ENCODE measurements around the gene NUDT17. TPM values are rescaled to one million over a fixed set of nuclear protein-coding genes. Genes with fewer than 3 reads are reported as not detected.

The NUDT17 gene
- total and polyA plus RNA-seq, 4 experiments from 2014 or later = 3.0 to 5.6 (median 3.4) TPM

DNA sequence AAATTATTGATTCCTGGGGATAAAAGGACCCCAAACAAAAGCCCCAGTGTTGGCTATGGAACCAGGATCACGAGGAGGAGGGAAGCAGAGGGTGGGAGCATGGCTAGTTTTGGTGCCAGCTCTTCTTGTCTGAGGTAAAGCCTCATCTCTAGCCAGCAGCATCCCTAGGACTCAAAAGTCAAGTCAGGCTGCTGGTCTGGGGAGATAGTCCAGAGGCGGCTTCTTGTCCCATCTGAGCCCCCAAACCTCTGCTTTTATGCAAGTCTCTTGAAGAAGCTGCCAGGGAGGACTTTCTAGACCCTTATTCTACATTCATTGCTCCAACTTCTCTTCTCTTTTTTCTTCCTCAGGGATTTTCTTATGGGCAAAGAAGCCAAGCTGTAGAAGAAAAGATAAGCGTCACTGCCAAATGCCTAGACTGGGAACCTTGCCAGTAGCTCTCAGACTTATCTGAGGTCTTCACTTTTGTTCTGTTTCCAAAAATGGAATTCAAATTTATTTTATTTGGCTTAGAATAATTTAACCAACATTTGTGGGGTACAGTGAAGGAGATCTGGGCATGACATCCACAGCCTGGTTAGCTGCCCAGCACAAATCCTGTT is 47.2 kb downstream of the NUDT17 start:
- intact Hi-C loops (cut with micrococcal nuclease) = no loop called here
- Histone ChIP-seq H3K36me3 (ENCODE audit: insufficient read depth, low read length) (no peaks in the 10 kb centered on the region), H3K9me3 (ENCODE audit: control insufficient read depth in 1 of 2, low read length in 2 of 2) (no peaks in the 10 kb centered on the region), H3K4me1 (ENCODE audit: insufficient read depth, low read length) (no peaks in the 10 kb centered on the region), H3K27ac (ENCODE audit: low read depth, low read length) (no peak overlapping the region), H3K27me3 (ENCODE audit: insufficient read depth, low read length) (no peaks in the 10 kb centered on the region), H3K4me3 (ENCODE audit: low read length in 2 of 2) (no peak overlapping the region)
- no peak for DNase-seq
- Mint-ChIP-seq H3K9me3 (no peaks in the 10 kb centered on the region), H3K4me3 (no peak overlapping the region), H3K4me1 (no peaks in the 10 kb centered on the region), H3K36me3 (peaks cover 3% of the 10 kb centered on the region in 2 donors), H3K27ac (no peak overlapping the region), H3K27me3 (no peaks in the 10 kb centered on the region)
- ChIA-PET CTCF (ENCODE audit: partially characterized antibody) (interaction anchor here (0.6 to 4.4 kb wide), 20 partner anchors 9 to 134 kb away, joined by 3 to 43 read pairs (median 6); partner anchors contain the start of genes ITGA10, LIX1L, NUDT17 and RBM8A), POLR2A (ENCODE audit: partially characterized antibody) (interaction anchor here (0.7 to 2.8 kb wide), 4 partner anchors 26 to 115 kb away, joined by 3 to 12 read pairs (median 6); partner anchors contain the start of genes NUDT17 and PIAS3)

DNA sequence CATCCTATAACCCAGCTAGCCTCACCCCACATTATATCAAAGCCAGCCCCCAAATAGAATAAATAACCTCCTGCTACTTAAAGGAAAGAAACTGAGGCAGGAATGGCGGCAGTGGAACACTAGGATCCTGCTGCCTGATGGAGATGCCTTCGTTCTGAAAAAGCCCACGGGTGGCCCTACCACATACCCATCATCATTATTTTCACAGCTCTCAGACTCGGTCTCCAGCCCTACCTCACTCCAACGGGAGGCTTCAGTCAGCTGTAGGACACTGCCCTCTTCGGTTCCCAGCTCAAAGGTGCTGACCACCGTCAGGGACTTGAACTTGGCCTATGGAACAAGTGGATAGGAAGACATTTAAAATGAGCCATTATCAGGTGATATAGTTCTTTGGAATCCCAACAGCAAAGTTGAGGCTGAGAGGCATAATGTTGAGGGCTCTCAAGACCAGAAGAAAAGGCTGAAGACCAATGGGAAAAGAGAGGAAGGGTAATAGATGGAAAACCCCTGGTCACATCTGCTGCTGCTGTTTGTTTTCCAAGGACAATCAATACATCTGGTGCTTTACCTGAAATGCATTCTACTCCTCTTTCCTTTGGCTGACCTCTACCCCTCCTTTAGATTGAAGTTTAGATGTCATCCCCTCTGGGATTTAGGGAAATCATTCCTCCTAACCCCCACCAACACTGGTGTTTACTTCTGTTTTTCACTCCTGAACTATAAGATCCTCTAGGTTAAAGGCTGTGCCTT is 48.1 kb downstream of the NUDT17 start:
- Histone ChIP-seq H3K4me3 (ENCODE audit: low read length in 2 of 2) (no peak overlapping the region), H3K27me3 (ENCODE audit: insufficient read depth, low read length) (no peaks in the 10 kb centered on the region), H3K27ac (ENCODE audit: low read depth, low read length) (no peak overlapping the region), H3K4me1 (ENCODE audit: insufficient read depth, low read length) (no peaks in the 10 kb centered on the region), H3K36me3 (ENCODE audit: insufficient read depth, low read length) (no peaks in the 10 kb centered on the region), H3K9me3 (ENCODE audit: control insufficient read depth in 1 of 2, low read length in 2 of 2) (no peaks in the 10 kb centered on the region)
- no peaks in the 10 kb centered on the region for H3K9me3 Mint-ChIP-seq
- H3K4me1 Mint-ChIP-seq = no peaks in the 10 kb centered on the region
- ChIA-PET POLR2A (ENCODE audit: partially characterized antibody) (interaction anchor here (2.8 kb wide), 1 partner anchor 34 kb away, joined by 12 read pairs; the partner anchor contains the start of gene PIAS3), CTCF (ENCODE audit: partially characterized antibody) (interaction anchor here (1.4 to 4.4 kb wide), 10 partner anchors 9 to 124 kb away, joined by 4 to 43 read pairs (median 12); partner anchors contain the start of genes LIX1L and NUDT17)
- H3K36me3 Mint-ChIP-seq = peaks cover 3 to 7% of the 10 kb centered on the region in 2 donors
- no peak for DNase-seq
- no peaks in the 10 kb centered on the region for H3K27me3 Mint-ChIP-seq
- peak overlapping the region in 1 of 8 donors; percentile 43 for H3K4me3 Mint-ChIP-seq
- intact Hi-C loops (cut with micrococcal nuclease) = no loop called here
- H3K27ac Mint-ChIP-seq = peak overlapping the region in 1 of 7 donors; percentile 42

- no peaks in the 10 kb centered on the region for H3K9me3 Mint-ChIP-seq
- intact Hi-C loops (cut with micrococcal nuclease) = no loop called here
- H3K4me1 ChIP-seq (ENCODE audit: insufficient read depth, low read length) = no peaks in the 10 kb centered on the region
- H3K4me3 Mint-ChIP-seq = no peak overlapping the region
- H3K9me3 ChIP-seq (ENCODE audit: control insufficient read depth in 1 of 2, low read length in 2 of 2) = no peaks in the 10 kb centered on the region
- no peaks in the 10 kb centered on the region for H3K36me3 ChIP-seq (ENCODE audit: insufficient read depth, low read length)
- no peak overlapping the region for H3K27ac ChIP-seq (ENCODE audit: low read depth, low read length)
- no peak overlapping the region for H3K4me3 ChIP-seq (ENCODE audit: low read length in 2 of 2)
- POLR2A ChIA-PET (ENCODE audit: partially characterized antibody) = interaction anchor here (1.4 kb wide), 1 partner anchor 32 kb away, joined by 3 read pairs; the partner anchor contains the start of gene RBM8A
- CTCF ChIA-PET (ENCODE audit: partially characterized antibody) = interaction anchor here (0.7 to 2.0 kb wide), 6 partner anchors 13 to 119 kb away, joined by 3 to 6 read pairs (median 3); no protein-coding TSS in a partner anchor
- no peaks in the 10 kb centered on the region for H3K27me3 Mint-ChIP-seq
- H3K4me1 Mint-ChIP-seq = no peaks in the 10 kb centered on the region
- no peak overlapping the region for H3K27ac Mint-ChIP-seq
- no peak for DNase-seq
- peaks cover 3 to 7% of the 10 kb centered on the region in 2 donors for H3K36me3 Mint-ChIP-seq
- no peaks in the 10 kb centered on the region for H3K27me3 ChIP-seq (ENCODE audit: insufficient read depth, low read length)
Measured at GRCh38 chr1:145895471-145895870, 50.0 kb downstream of the NUDT17 start.

- Mint-ChIP-seq H3K4me1 (no peaks in the 10 kb centered on the region), H3K9me3 (no peaks in the 10 kb centered on the region), H3K4me3 (no peak overlapping the region), H3K36me3 (peaks cover 5 to 7% of the 10 kb centered on the region in 2 donors), H3K27me3 (no peaks in the 10 kb centered on the region), H3K27ac (no peak overlapping the region)
- CTCF ChIA-PET (ENCODE audit: partially characterized antibody) = no interaction called here
- Histone ChIP-seq H3K4me1 (ENCODE audit: insufficient read depth, low read length) (no peaks in the 10 kb centered on the region), H3K27ac (ENCODE audit: low read depth, low read length) (no peak overlapping the region), H3K36me3 (ENCODE audit: insufficient read depth, low read length) (no peaks in the 10 kb centered on the region), H3K4me3 (ENCODE audit: low read length in 2 of 2) (no peak overlapping the region), H3K9me3 (ENCODE audit: control insufficient read depth in 1 of 2, low read length in 2 of 2) (no peaks in the 10 kb centered on the region), H3K27me3 (ENCODE audit: insufficient read depth, low read length) (no peaks in the 10 kb centered on the region)
- POLR2A ChIA-PET (ENCODE audit: partially characterized antibody) = no interaction called here
- intact Hi-C loops (cut with micrococcal nuclease) = no loop called here
- no peak for DNase-seq
Measured at GRCh38 chr1:145897969-145898368, 52.5 kb downstream of the NUDT17 start.

Small RNA genes lying within 50 kb of the gene (microRNA-seq; reads per million reads assigned to microRNA genes)
- gene MIR6736 (ENCODE audit: borderline microRNAs expressed, borderline number of aligned reads, borderline replicate concordance) = not detected

Other genes starting within 250 kb of the NUDT17 start
- 10 to 100 TPM; 30.0 to 32.8 TPM for gene GPR89A, start 237.6 kb upstream of the NUDT17 start, total RNA-seq
- gene GPR89A, start 237.6 kb upstream of the NUDT17 start, polyA plus RNA-seq = 10 to 100 TPM; 20.4 to 21.2 TPM
- not detected for gene PDZK1, start 138.3 kb upstream of the NUDT17 start, total RNA-seq
- under 1 TPM in 1 of 2 donors, not detected in 1; 0.45 TPM for gene PDZK1, start 138.3 kb upstream of the NUDT17 start, polyA plus RNA-seq
- not detected for gene CD160, start 126.1 kb upstream of the NUDT17 start, total RNA-seq
- under 1 TPM in 1 of 2 donors, not detected in 1; 0.16 TPM for gene CD160, start 126.1 kb upstream of the NUDT17 start, polyA plus RNA-seq
- 10 to 100 TPM; 15.2 to 15.3 TPM for gene RNF115, start 21.5 kb upstream of the NUDT17 start, total RNA-seq
- gene RNF115, start 21.5 kb upstream of the NUDT17 start, polyA plus RNA-seq = 1 to 10 TPM; 3.3 to 7.6 TPM
- 10 to 100 TPM; 43.5 to 44.8 TPM for gene POLR3C, start 21.4 kb upstream of the NUDT17 start, total RNA-seq
- 10 to 100 TPM; 43.5 to 52.0 TPM for gene POLR3C, start 21.4 kb upstream of the NUDT17 start, polyA plus RNA-seq
- gene PIAS3, start 13.5 kb downstream of the NUDT17 start, total RNA-seq = 10 to 100 TPM; 30.3 to 33.6 TPM
- gene PIAS3, start 13.5 kb downstream of the NUDT17 start, polyA plus RNA-seq = 10 to 100 TPM in 1 of 2 donors, 1 to 10 TPM in 1; 8.8 to 17.8 TPM
- not detected for gene ANKRD35, start 40.2 kb downstream of the NUDT17 start, total RNA-seq
- gene ANKRD35, start 40.2 kb downstream of the NUDT17 start, polyA plus RNA-seq = under 1 TPM in 1 of 2 donors, not detected in 1; 0.34 TPM
- 1 to 10 TPM; 5.4 to 5.5 TPM for gene ITGA10, start 64.4 kb downstream of the NUDT17 start, total RNA-seq
- under 1 TPM; 0.17 to 0.30 TPM for gene ITGA10, start 64.4 kb downstream of the NUDT17 start, polyA plus RNA-seq
- 10 to 100 TPM; 34.7 to 38.7 TPM for gene PEX11B, start 73.1 kb downstream of the NUDT17 start, total RNA-seq
- 10 to 100 TPM; 54.4 to 55.3 TPM for gene PEX11B, start 73.1 kb downstream of the NUDT17 start, polyA plus RNA-seq
- 100 to 1,000 TPM; 116 to 122 TPM for gene RBM8A, start 81.9 kb downstream of the NUDT17 start, total RNA-seq
- 100 to 1,000 TPM; 129 to 169 TPM for gene RBM8A, start 81.9 kb downstream of the NUDT17 start, polyA plus RNA-seq
- 10 to 100 TPM; 64.5 to 66.1 TPM for gene LIX1L, start 112.4 kb downstream of the NUDT17 start, total RNA-seq
- gene LIX1L, start 112.4 kb downstream of the NUDT17 start, polyA plus RNA-seq = 10 to 100 TPM; 35.3 to 35.7 TPM
- 1 to 10 TPM; 1.8 to 2.1 TPM for gene ANKRD34A, start 118.9 kb downstream of the NUDT17 start, total RNA-seq
- gene ANKRD34A, start 118.9 kb downstream of the NUDT17 start, polyA plus RNA-seq = under 1 TPM in 1 of 2 donors, not detected in 1; 0.60 TPM
- 10 to 100 TPM; 36.6 to 38.3 TPM for gene POLR3GL, start 119.1 kb downstream of the NUDT17 start, total RNA-seq
- 100 to 1,000 TPM in 1 of 2 donors, 10 to 100 TPM in 1; 95.3 to 164 TPM for gene POLR3GL, start 119.1 kb downstream of the NUDT17 start, polyA plus RNA-seq
- gene TXNIP, start 150.9 kb downstream of the NUDT17 start, total RNA-seq = 100 to 1,000 TPM; 933 to 985 TPM
- 1,000 to 10,000 TPM; 4,275 to 4,310 TPM for gene TXNIP, start 150.9 kb downstream of the NUDT17 start, polyA plus RNA-seq
- not detected for gene HJV, start 176.1 kb downstream of the NUDT17 start, total RNA-seq
- gene HJV, start 176.1 kb downstream of the NUDT17 start, polyA plus RNA-seq = not detected

Data from CD4-positive, alpha-beta memory T cell (primary cell).